OCI-LY1 (cell line): ENCODE results near the gene SERHL2.
"Not testable (repeated sequence)": the region's sequence is repeated elsewhere in the genome, so short reads cannot be mapped to it uniquely, and the experiment has no call there.

Experiments used
- H2AFZ ChIP-seq: fragments of 200-600 bp; sonication (generic), shearing (Covaris generic); 2 replicates; pipeline ENCODE4 v1.6.0; 2014; ENCODE audit warnings: antibody characterized with exemption, mild to moderate bottlenecking, low read length
- H3F3A ChIP-seq: fragments of 200-600 bp; sonication (generic), shearing (Covaris generic); 2 replicates; pipeline ENCODE4 v1.6.0; 2014; ENCODE audit warnings: mild to moderate bottlenecking, antibody characterized with exemption, low read length, moderate library complexity; ENCODE audit not compliant: insufficient read depth
- H3K27ac ChIP-seq: fragments of 200-600 bp; sonication (generic); 2 replicates; pipeline ENCODE4 v1.5.1; 2014; ENCODE audit warnings: low read length, mixed run types, mild to moderate bottlenecking, low read depth; ENCODE audit not compliant: poor library complexity, severe bottlenecking
- H3K27me3 ChIP-seq: fragments of 200-600 bp; sonication (generic); 2 replicates; pipeline ENCODE4 v1.6.0; 2014; ENCODE audit warnings: antibody characterized with exemption, mild to moderate bottlenecking, low read length, moderate library complexity; ENCODE audit not compliant: insufficient read depth
- H3K36me3 ChIP-seq: fragments of 200-600 bp; sonication (generic); 2 replicates; pipeline ENCODE4 v1.6.1; 2014; ENCODE audit warnings: mild to moderate bottlenecking, antibody characterized with exemption, low read length, moderate library complexity, mixed read lengths; ENCODE audit not compliant: insufficient read depth
- H3K4me1 ChIP-seq: fragments of 200-600 bp; sonication (generic); 2 replicates; pipeline ENCODE4 v1.5.1; 2014; ENCODE audit warnings: mild to moderate bottlenecking, low read length, moderate library complexity; ENCODE audit not compliant: insufficient read depth, severe bottlenecking
- H3K4me2 ChIP-seq: fragments of 200-600 bp; sonication (generic), shearing (Covaris generic); 2 replicates; pipeline ENCODE4 v1.6.1; 2014; ENCODE audit warnings: low read length
- H3K4me3 ChIP-seq: fragments of 200-600 bp; sonication (generic); 2 replicates; pipeline ENCODE4 v1.5.1; 2014; ENCODE audit warnings: low read length, low read depth, mild to moderate bottlenecking, mixed read lengths; ENCODE audit not compliant: poor library complexity, severe bottlenecking
- H3K79me2 ChIP-seq: fragments of 200-600 bp; shearing (Covaris generic); 2 replicates; pipeline ENCODE4 v1.6.1; 2016; ENCODE audit warnings: mixed run types, low read length, mixed read lengths; ENCODE audit not compliant: insufficient read depth
- H3K9ac ChIP-seq: fragments of 200-600 bp; sonication (generic), shearing (Covaris generic); 2 replicates; pipeline ENCODE4 v1.6.1; 2014; ENCODE audit warnings: mild to moderate bottlenecking, low read length, mixed read lengths
- H3K9me2 ChIP-seq: fragments of 200-600 bp; sonication (generic), shearing (Covaris generic); 2 replicates; pipeline ENCODE4 v1.6.1; 2014; ENCODE audit warnings: low read depth, mild to moderate bottlenecking, low read length, mixed read lengths
- H3K9me3 ChIP-seq: fragments of 200-600 bp; shearing (Covaris generic); 2 replicates; pipeline ENCODE4 v1.6.1; 2014; ENCODE audit warnings: low read length, mixed read lengths
- H4K20me1 ChIP-seq: fragments of 200-600 bp; sonication (generic), shearing (Covaris generic); 2 replicates; pipeline ENCODE4 v1.6.0; 2016; ENCODE audit warnings: mild to moderate bottlenecking, low read length; ENCODE audit not compliant: insufficient read depth
- EZH2 ChIP-seq: fragments of 200-600 bp; sonication (generic), shearing (Covaris generic); IDR thresholded peaks from 2 replicates; pipeline ENCODE4 v1.8.0; 2017; ENCODE audit warnings: borderline replicate concordance, mixed run types, mild to moderate bottlenecking, antibody characterized with exemption, low read length, moderate library complexity, mixed read lengths
- TF ChIP-seq, protein P1 (sequence below): fragments of 200-600 bp; sonication (generic), shearing (Covaris generic); IDR thresholded peaks from 2 replicates; pipeline ENCODE4 v1.5.1; 2017; ENCODE audit warnings: mild to moderate bottlenecking, antibody characterized with exemption, low read length, moderate library complexity, mixed read lengths

SERHL2 gene

DNA sequence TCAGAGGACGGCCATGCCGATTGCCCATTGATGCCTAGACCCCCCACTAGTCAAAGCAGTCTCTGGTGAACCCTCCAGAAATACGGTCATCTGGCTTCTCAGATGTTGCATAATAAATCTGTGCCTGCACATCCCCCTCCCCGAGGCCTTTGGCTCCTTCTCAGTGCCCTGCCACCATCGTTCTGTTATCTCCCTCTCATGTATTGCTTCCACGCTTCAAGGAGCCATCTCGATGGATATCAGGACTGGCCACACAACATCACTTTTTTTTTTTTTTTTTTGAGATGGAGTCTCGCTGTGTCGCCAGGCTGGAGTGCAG is 32.6 kb upstream of the SERHL2 start:
- no peaks in the 10 kb centered on the region for H4K20me1 ChIP-seq
- no peak overlapping the region for H3K27ac ChIP-seq
- no peaks in the 10 kb centered on the region for H3K9me3 ChIP-seq
- H3K4me2 ChIP-seq = no peak overlapping the region
- H3K79me2 ChIP-seq = peaks cover 10% of the 10 kb centered on the region
- H3K4me1 ChIP-seq = peaks cover 12% of the 10 kb centered on the region
- H3K36me3 ChIP-seq = peaks cover 17% of the 10 kb centered on the region
- H3K4me3 ChIP-seq = no peak overlapping the region
- no peaks in the 10 kb centered on the region for H3K9me2 ChIP-seq
- no peaks in the 10 kb centered on the region for H3F3A ChIP-seq
- no peak overlapping the region for H2AFZ ChIP-seq
- no peak overlapping the region for H3K9ac ChIP-seq
- TF ChIP-seq, protein P1, sequence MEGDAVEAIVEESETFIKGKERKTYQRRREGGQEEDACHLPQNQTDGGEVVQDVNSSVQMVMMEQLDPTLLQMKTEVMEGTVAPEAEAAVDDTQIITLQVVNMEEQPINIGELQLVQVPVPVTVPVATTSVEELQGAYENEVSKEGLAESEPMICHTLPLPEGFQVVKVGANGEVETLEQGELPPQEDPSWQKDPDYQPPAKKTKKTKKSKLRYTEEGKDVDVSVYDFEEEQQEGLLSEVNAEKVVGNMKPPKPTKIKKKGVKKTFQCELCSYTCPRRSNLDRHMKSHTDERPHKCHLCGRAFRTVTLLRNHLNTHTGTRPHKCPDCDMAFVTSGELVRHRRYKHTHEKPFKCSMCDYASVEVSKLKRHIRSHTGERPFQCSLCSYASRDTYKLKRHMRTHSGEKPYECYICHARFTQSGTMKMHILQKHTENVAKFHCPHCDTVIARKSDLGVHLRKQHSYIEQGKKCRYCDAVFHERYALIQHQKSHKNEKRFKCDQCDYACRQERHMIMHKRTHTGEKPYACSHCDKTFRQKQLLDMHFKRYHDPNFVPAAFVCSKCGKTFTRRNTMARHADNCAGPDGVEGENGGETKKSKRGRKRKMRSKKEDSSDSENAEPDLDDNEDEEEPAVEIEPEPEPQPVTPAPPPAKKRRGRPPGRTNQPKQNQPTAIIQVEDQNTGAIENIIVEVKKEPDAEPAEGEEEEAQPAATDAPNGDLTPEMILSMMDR = no peak
- no peak for TF ChIP-seq EZH2
- H3K27me3 ChIP-seq = no peaks in the 10 kb centered on the region

DNA sequence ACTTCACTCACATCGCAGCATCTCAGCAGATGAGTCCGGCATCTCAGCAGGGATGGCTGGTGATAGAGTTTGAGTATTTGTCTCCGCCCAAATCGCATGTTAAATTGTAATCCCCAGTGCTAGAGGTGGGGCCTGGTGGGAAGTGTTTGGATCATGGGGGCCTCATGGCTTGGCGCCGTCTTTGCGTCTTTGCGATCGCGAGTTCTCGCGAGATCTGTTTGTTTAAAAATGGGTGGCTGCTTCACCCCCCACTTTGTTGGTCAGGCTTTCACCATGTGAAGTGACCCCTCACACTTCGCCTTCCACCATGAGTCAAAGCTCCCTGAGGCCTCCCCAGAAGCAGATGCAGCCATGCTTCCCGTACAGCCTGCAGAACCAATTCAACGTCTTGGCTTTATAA is 31.2 kb upstream of the SERHL2 start:
- H4K20me1 ChIP-seq = no peaks in the 10 kb centered on the region
- H3K27ac ChIP-seq = no peak overlapping the region
- peaks cover 4% of the 10 kb centered on the region for H3K36me3 ChIP-seq
- TF ChIP-seq EZH2 = no peak
- TF ChIP-seq, protein P1 = no peak
- no peaks in the 10 kb centered on the region for H3K27me3 ChIP-seq
- peaks cover 10% of the 10 kb centered on the region for H3K79me2 ChIP-seq
- H3K9ac ChIP-seq = no peak overlapping the region
- H3K4me2 ChIP-seq = no peak overlapping the region
- no peak overlapping the region for H2AFZ ChIP-seq
- H3K4me1 ChIP-seq = peaks cover 12% of the 10 kb centered on the region
- H3K9me3 ChIP-seq = no peaks in the 10 kb centered on the region
- no peak overlapping the region for H3K4me3 ChIP-seq
- H3F3A ChIP-seq = no peaks in the 10 kb centered on the region
- H3K9me2 ChIP-seq = no peaks in the 10 kb centered on the region

DNA sequence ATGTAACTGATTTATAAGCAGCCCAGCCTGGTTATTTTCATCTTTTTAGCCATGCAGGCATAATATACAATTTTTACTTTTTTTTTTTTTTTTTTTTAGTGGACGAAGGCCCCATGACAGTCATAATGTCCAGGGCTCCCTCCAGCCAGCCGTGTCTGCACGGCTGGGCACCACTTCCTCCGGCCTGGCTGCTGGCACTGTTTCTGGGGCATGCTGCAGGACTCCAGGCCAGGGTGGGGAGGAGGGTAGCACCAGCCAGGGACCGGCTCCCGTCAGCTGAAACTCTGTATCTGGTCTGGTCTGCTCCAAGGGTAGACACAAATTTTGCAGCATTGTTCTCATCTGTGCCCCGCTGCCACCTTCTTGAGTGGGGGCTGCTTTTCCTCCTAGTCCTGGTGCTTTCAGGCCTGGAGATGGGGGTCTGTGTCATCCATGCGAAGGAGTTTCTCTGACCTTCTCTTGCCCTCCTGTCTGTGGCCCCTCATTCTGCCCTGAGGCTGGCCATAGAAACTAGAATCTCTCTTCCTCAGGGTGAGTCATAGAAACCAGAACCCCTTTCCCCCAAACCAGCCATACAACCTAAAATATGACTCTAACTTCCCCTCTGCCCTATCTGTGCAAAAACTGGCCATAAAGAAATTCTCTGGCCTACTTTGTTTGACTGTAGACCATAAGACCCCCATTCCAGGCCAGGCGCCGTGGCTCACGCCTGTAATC is 25.0 kb upstream of the SERHL2 start:
- Histone ChIP-seq H3K27me3 (no peaks in the 10 kb centered on the region), H4K20me1 (no peaks in the 10 kb centered on the region), H3K79me2 (no peaks in the 10 kb centered on the region), H3K27ac (no peak overlapping the region), H3K4me2 (no peak overlapping the region), H3K4me1 (peaks cover 17% of the 10 kb centered on the region), H3K9me3 (no peaks in the 10 kb centered on the region), H3F3A (no peaks in the 10 kb centered on the region), H3K9ac (no peak overlapping the region), H3K4me3 (no peak overlapping the region), H3K36me3 (no peaks in the 10 kb centered on the region; the same call in 1 of the 2 replicates), H2AFZ (no peak overlapping the region), H3K9me2 (no peaks in the 10 kb centered on the region)
- no peak for TF ChIP-seq EZH2
- TF ChIP-seq, protein P1 = no peak

DNA sequence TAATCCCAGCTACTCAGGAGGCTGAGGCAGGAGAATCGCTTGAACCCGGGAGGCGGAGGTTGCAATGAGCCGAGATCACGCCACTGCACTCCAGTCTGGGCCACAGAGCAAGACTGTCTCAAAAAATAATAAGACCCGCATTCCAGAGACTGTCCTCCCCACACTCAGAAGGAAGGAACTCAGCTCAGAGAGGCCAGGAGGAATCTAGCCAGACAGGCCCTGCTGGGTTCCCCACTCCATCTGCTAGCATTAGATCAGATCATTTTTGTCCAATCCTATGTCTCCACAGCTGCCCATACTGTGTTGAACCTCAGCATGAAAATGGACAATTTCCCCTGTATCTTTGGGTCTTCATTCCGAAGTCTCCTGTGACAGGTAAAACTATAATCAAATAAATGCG is 24.3 kb upstream of the SERHL2 start:
- H3K4me3 ChIP-seq, H3K27ac ChIP-seq: not testable (repeated sequence)

DNA sequence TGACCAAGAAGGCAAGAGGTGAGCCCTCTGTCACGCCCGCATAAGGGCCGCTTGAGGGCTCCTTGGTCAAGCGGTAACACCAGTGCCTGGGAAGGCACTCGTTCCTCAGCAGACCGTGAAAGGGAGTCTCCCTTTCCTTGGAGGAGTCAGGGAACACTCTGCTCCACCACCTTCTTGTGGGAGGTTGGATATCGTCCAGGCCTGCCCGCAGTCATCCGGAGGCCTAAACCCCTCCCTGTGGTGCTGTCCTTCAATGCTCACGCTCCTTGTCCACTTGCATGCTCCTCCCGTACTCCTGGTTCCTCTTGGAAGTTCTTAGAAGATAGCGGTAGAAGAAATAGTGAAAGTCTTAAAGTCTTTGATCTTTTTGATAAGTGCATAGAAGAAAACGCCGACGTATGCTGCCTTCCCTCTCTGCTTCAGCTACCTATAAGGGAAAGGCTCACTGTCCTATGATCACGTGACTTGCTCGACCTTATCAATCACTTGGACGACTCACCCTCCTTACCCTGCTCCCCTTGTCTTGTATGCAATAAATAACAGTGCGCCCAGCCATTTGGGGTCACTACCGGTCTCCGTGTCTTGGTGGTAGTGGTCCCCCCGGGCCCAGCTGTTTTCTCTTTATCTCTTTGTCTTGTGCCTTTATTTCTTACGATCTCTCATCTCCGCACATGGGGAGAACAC is 22.2 kb upstream of the SERHL2 start:
- not testable (repeated sequence) for H4K20me1 ChIP-seq, H2AFZ ChIP-seq, H3K4me3 ChIP-seq, H3K79me2 ChIP-seq, H3K9ac ChIP-seq, H3F3A ChIP-seq, H3K9me2 ChIP-seq, H3K27me3 ChIP-seq, H3K4me2 ChIP-seq, H3K36me3 ChIP-seq, H3K9me3 ChIP-seq
- H3K4me1 ChIP-seq = peaks cover 42% of the 10 kb centered on the region
- peak overlapping the region; percentile 85 for H3K27ac ChIP-seq

More for the DNA sequence above, 24.3 kb upstream of the SERHL2 start:
- not testable (repeated sequence) for H3F3A ChIP-seq, H4K20me1 ChIP-seq, H3K36me3 ChIP-seq, H3K4me2 ChIP-seq, H3K79me2 ChIP-seq, H3K9ac ChIP-seq, H3K9me3 ChIP-seq, H2AFZ ChIP-seq, H3K9me2 ChIP-seq, H3K27me3 ChIP-seq
- H3K4me1 ChIP-seq = peaks cover 24% of the 10 kb centered on the region
